H1 (cell line): ENCODE results near the gene ZYX. TPM values are rescaled to one million over a fixed set of nuclear protein-coding genes. Genes with fewer than 3 reads are reported as not detected.

Experiments
- CTCF ChIA-PET: fragments of 300-600 bp; sonication (Branson Sonifier 250); formaldehyde crosslinking; loops from one replicate; lab custom pipeline; 2021; ENCODE audit not compliant: partially characterized antibody; lab: Charles Lee
- POLR2A ChIA-PET: fragments of 300-600 bp; sonication (Branson Sonifier 250); formaldehyde crosslinking; loops from one replicate; lab custom pipeline; 2021; ENCODE audit warnings: inconsistent platforms; ENCODE audit not compliant: partially characterized antibody; lab: Charles Lee
- DNase-seq, 2 experiments: peaks; one replicate each; pipeline versions ENCODE4 v3.0.0 to v3.0.0-alpha.2; 2010 to 2022; ENCODE audit warnings: low spot score in 2 of 2, low read depth in 1 of 2, mixed read lengths in 1 of 2
- FAIRE-seq: peaks from 2 replicates; lab custom pipeline; 2011; peaks lifted over from hg19 to GRCh38; lab: Jason Lieb, UNC
- H2AFZ ChIP-seq: 2 replicates; pipeline ENCODE4 v1.8.1; 2012; ENCODE audit warnings: low read length, inconsistent platforms
- H2AK5ac ChIP-seq: 2 replicates; pipeline ENCODE4 v1.6.1; 2013; ENCODE audit warnings: low read depth, low read length
- H2BK120ac ChIP-seq: replicated peaks from 2 replicates; pipeline ENCODE3; 2013; ENCODE audit warnings: low read depth, low read length, inconsistent platforms
- H2BK12ac ChIP-seq: 2 replicates; pipeline ENCODE4 v1.6.1; 2013; ENCODE audit warnings: low read depth, low read length
- H2BK15ac ChIP-seq: 2 replicates; pipeline ENCODE4 v1.6.1; 2013; ENCODE audit warnings: low read length
- H2BK20ac ChIP-seq: 2 replicates; pipeline ENCODE4 v1.6.1; 2013; ENCODE audit warnings: low read length
- H2BK5ac ChIP-seq: 2 replicates; pipeline ENCODE4 v1.6.1; 2013; ENCODE audit warnings: low read depth, low read length
- H3K14ac ChIP-seq: 2 replicates; pipeline ENCODE4 v1.6.1; 2013; ENCODE audit warnings: inconsistent platforms; ENCODE audit not compliant: insufficient read length
- H3K18ac ChIP-seq: 2 replicates; pipeline ENCODE4 v1.6.1; 2013; ENCODE audit warnings: low read length; ENCODE audit errors: extremely low read depth
- H3K23ac ChIP-seq: 2 replicates; pipeline ENCODE4 v1.6.1; 2013; ENCODE audit warnings: inconsistent platforms; ENCODE audit not compliant: insufficient read length
- H3K23me2 ChIP-seq: 2 replicates; pipeline ENCODE4 v1.6.1; 2013; ENCODE audit warnings: low read depth, low read length
- H3K27ac ChIP-seq: 2 replicates; pipeline ENCODE4 v1.6.1; 2011; ENCODE audit warnings: low read depth, low read length, inconsistent platforms
- H3K27me3 ChIP-seq, 4 experiments: replicated peaks in 1 of 4; 1 replicate in 1 of 4; 2 replicates in 3 of 4; pipeline versions ENCODE4 v1.6.1 to v1.8.1; 2011 to 2013; ENCODE audit warnings: low read length in 3 of 4, mild to moderate bottlenecking in 3 of 4, inconsistent platforms in 2 of 4, mixed read lengths in 2 of 4, moderate library complexity in 1 of 4; ENCODE audit not compliant: control insufficient read depth in 3 of 4, insufficient read depth in 3 of 4; ENCODE audit errors: extremely low read depth in 1 of 4
- H3K36me3 ChIP-seq, 4 experiments: 2 replicates each; pipeline versions ENCODE4 v1.6.1 to v1.8.1; 2011 to 2013; ENCODE audit warnings: mild to moderate bottlenecking in 4 of 4, low read length in 3 of 4, moderate library complexity in 2 of 4, control low read depth in 1 of 4, inconsistent platforms in 1 of 4; ENCODE audit not compliant: insufficient read depth in 4 of 4, control insufficient read depth in 2 of 4
- H3K4ac ChIP-seq: replicated peaks from 2 replicates; pipeline ENCODE3; 2013; ENCODE audit warnings: low read length, low read depth, mixed read lengths, inconsistent platforms; ENCODE audit not compliant: insufficient read length
- H3K4me1 ChIP-seq, 4 experiments: replicated peaks in 1 of 4; 1 replicate in 1 of 4; 2 replicates in 3 of 4; pipeline versions ENCODE4 v1.6.1 to v1.8.1; 2011 to 2013; ENCODE audit warnings: low read length in 3 of 4, inconsistent platforms in 2 of 4, mixed read lengths in 1 of 4; ENCODE audit not compliant: insufficient read depth in 4 of 4, control insufficient read depth in 3 of 4
- H3K4me2 ChIP-seq, 2 experiments: 2 replicates each; pipeline versions ENCODE4 v1.6.1 to v1.8.1; 2011 to 2013; ENCODE audit warnings: low read depth in 2 of 2, low read length in 2 of 2, control low read depth in 1 of 2, inconsistent platforms in 1 of 2, mild to moderate bottlenecking in 1 of 2; ENCODE audit not compliant: insufficient read depth in 1 of 2
- H3K4me3 ChIP-seq, 4 experiments: fragments of 200-600, 300-600 bp in 1 of 4; sonication (generic), shearing (Covaris generic), sonication (Bioruptor Twin) in 1 of 4; 2 replicates each; pipeline versions ENCODE4 v1.5.1 to v1.8.1; 2011 to 2016; ENCODE audit warnings: low read length in 4 of 4, low read depth in 3 of 4, control low read depth in 2 of 4, inconsistent platforms in 2 of 4, mild to moderate bottlenecking in 2 of 4, mixed read lengths in 1 of 4, moderate library complexity in 1 of 4; ENCODE audit not compliant: insufficient read depth in 2 of 4; ENCODE audit errors: extremely low read depth in 1 of 4
- H3K56ac ChIP-seq: replicated peaks from 2 replicates; pipeline ENCODE3; 2013; ENCODE audit warnings: low read depth, mild to moderate bottlenecking, mixed read lengths, low read length, inconsistent platforms; ENCODE audit not compliant: insufficient read length
- H3K79me1 ChIP-seq: 2 replicates; pipeline ENCODE4 v1.6.1; 2013; ENCODE audit warnings: low read depth, low read length, control low read depth
- H3K79me2 ChIP-seq, 2 experiments: 2 replicates each; pipeline versions ENCODE4 v1.6.1 to v1.8.1; 2012 to 2013; ENCODE audit warnings: low read length in 2 of 2, mild to moderate bottlenecking in 2 of 2, inconsistent platforms in 1 of 2; ENCODE audit not compliant: insufficient read depth in 2 of 2, control insufficient read depth in 1 of 2
- H3K9ac ChIP-seq, 4 experiments: replicated peaks in 1 of 4; 1 replicate in 1 of 4; 2 replicates in 3 of 4; pipeline versions ENCODE4 v1.6.1 to v1.8.1; 2011 to 2013; ENCODE audit warnings: low read depth in 3 of 4, low read length in 3 of 4, control low read depth in 2 of 4, mild to moderate bottlenecking in 2 of 4, moderate library complexity in 2 of 4, inconsistent platforms in 1 of 4; ENCODE audit errors: extremely low read depth in 1 of 4
- H3K9me3 ChIP-seq, 2 experiments: 2 replicates each; pipeline versions ENCODE4 v1.6.1 to v1.8.1; 2012 to 2013; ENCODE audit warnings: mild to moderate bottlenecking in 2 of 2, moderate library complexity in 2 of 2, control low read depth in 1 of 2, inconsistent platforms in 1 of 2, low read depth in 1 of 2, low read length in 1 of 2, mixed read lengths in 1 of 2; ENCODE audit not compliant: insufficient read depth in 2 of 2
- H4K20me1 ChIP-seq, 2 experiments: replicated peaks in 1 of 2; 2 replicates each; pipeline versions ENCODE3 to v1.8.1; 2011 to 2013; ENCODE audit warnings: inconsistent platforms in 2 of 2, low read length in 2 of 2, mild to moderate bottlenecking in 1 of 2; ENCODE audit not compliant: insufficient read depth in 2 of 2, control insufficient read depth in 1 of 2
- H4K5ac ChIP-seq: 2 replicates; pipeline ENCODE4 v1.6.1; 2013; ENCODE audit warnings: low read length, low read depth, mixed read lengths, inconsistent platforms; ENCODE audit not compliant: insufficient read length
- H4K8ac ChIP-seq: 2 replicates; pipeline ENCODE4 v1.8.0; 2013; ENCODE audit warnings: mild to moderate bottlenecking, moderate library complexity, low read length, inconsistent platforms; ENCODE audit not compliant: insufficient read depth; ENCODE audit errors: extremely low read depth
- H4K91ac ChIP-seq: replicated peaks from 2 replicates; pipeline ENCODE3; 2013; ENCODE audit warnings: low read length, mixed read lengths, inconsistent platforms; ENCODE audit not compliant: insufficient read length
- ASH2L ChIP-seq: fragments of 200-600, 300-600 bp; sonication (generic); IDR thresholded peaks from one replicate; pipeline ENCODE4 v1.7.1; 2017; ENCODE audit warnings: low read length
- GABPA ChIP-seq: IDR thresholded peaks from 2 replicates; pipeline ENCODE4 v1.6.1; 2011; ENCODE audit warnings: mild to moderate bottlenecking, low read length, moderate library complexity, borderline replicate concordance; ENCODE audit not compliant: insufficient read depth
- NRF1 ChIP-seq: IDR thresholded peaks from 2 replicates; pipeline ENCODE4 v1.6.1; 2011; ENCODE audit warnings: mild to moderate bottlenecking, low read depth, low read length, improper control_type of control experiment
- POLR2A ChIP-seq, 2 experiments: IDR thresholded peaks; 1 replicate in 1 of 2; 2 replicates in 1 of 2; pipeline ENCODE4 v1.6.1; 2011; ENCODE audit warnings: low read depth in 2 of 2, low read length in 2 of 2, mild to moderate bottlenecking in 2 of 2; ENCODE audit errors: control extremely low read depth in 1 of 2
- POLR2AphosphoS5 ChIP-seq: IDR thresholded peaks from 2 replicates; pipeline ENCODE4 v1.6.1; 2011; ENCODE audit warnings: low read depth, low read length
- RXRA ChIP-seq: IDR thresholded peaks from 2 replicates; pipeline ENCODE4 v1.6.1; 2011; ENCODE audit warnings: low read depth, mild to moderate bottlenecking, low read length, moderate library complexity; ENCODE audit not compliant: insufficient read depth
- SUZ12 ChIP-seq: fragments of 200-600 bp; sonication (generic); IDR thresholded peaks from 2 replicates; pipeline ENCODE4 v1.6.1; 2012; ENCODE audit warnings: mild to moderate bottlenecking, inconsistent platforms, low read length, moderate library complexity, mixed read lengths
- WGBS, 2 experiments: shearing (Covaris generic) in 1 of 2; methylation state at CpG; one replicate each; pipeline versions ENCODE4 v1.1.6 to v1.1.7; 2013 to 2015; ENCODE audit warnings: low lambda C conversion rate in 2 of 2, mixed read lengths in 2 of 2, inconsistent platforms in 1 of 2, low coverage in 1 of 2, missing lambda C conversion rate in 1 of 2; ENCODE audit not compliant: insufficient replicate concordance in 2 of 2, insufficient coverage in 1 of 2, insufficient read length in 1 of 2; ENCODE audit errors: extremely low coverage in 1 of 2, missing lambda C conversion rate in 1 of 2; 5-methylcytosine and 5-hydroxymethylcytosine counted together
- polyA plus RNA-seq, 7 experiments: library from polyadenylated mRNA; depleted of rRNA in 3 of 7; stranded (reverse) in 5 of 7; unstranded in 2 of 7; fragments of >200 nt in 5 of 7; fragments of 200-250 nt in 2 of 7; gene quantifications; 1 replicate in 5 of 7; 2 replicates in 1 of 7; 4 replicates in 1 of 7; pipeline versions ENCODE4 v1.2.1 to v1.2.3, GENCODE V29; 2011 to 2013; ENCODE audit warnings: missing spikeins in 2 of 7, mixed read lengths in 2 of 7
- total RNA-seq: library from RNA; stranded (reverse); fragmentation: NEBNext Ultra II Directional; extraction: Animal tissue kit (Norgen Biotek cat#: 25700); gene quantifications from 2 replicates; pipeline ENCODE4 v1.2.1, GENCODE V29; 2021

ZYX gene
- total and polyA plus RNA-seq, 2 of the 8 experiments (the other 6 are each of a cell fraction or from before 2014, with no cell fraction given) = 40.6 to 159 TPM

DNA sequence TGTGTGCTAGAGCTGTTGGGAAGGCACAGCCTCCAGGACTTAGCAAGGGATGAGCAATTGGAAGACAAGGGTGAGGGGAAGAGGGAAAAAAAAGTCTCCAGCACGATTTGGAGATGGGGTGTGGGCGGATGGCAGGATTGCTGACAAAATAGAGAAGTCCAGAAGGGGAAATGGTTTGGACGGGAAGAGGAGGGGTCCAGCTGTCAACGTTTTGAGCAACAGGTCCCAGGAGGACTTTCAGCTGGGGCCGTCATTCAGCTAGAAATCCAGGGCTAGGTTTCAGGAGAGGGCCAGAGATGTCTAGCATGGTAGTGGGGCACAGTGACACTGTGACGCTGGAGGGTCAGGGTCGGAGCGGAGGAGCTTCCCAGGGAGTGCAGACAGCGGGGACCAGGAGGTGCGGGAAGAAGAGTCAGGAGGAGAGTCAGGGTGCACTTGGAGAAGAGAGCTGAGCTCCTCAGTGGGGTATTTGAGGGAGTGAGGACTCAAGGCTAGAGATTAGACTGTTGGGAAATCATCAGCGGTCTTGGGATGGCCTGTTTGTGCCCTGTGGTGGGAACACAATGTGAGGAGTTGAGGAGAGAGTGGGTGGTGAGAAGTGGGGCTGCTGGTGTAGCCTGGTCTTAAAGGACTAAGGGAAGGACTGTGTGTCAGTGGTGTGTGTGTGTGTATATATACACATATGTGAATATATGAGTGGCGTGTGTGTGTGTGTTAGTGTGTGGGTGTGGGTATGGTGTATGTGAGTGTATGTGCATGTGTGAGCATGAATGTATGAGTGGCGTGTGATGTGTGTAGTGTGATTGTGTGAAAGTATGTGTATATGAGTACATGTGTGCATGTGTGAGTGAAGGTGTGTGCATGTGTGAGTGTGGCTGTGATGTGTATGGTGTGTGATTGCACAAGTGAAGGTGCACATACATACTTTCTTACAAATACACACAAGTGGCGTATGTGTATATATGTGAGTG, 3.8 kb downstream of the ZYX start:
- Histone ChIP-seq H2AFZ (no peak overlapping the region), H3K9me3 (no peaks in the 10 kb centered on the region), H3K79me1 (peaks cover 30% of the 10 kb centered on the region)
- TF ChIP-seq ASH2L = no peak
- no peak for TF ChIP-seq RXRA
- no peak for TF ChIP-seq NRF1
- TF ChIP-seq POLR2AphosphoS5 = peak; percentile 81; the same call in 1 of the 2 replicates
- peak in 1 of 2 experiments; percentile 16; a peak in 1 of 3 replicates for TF ChIP-seq POLR2A (IDR thresholded peaks at IDR 0.05; ENCODE audit: control extremely low read depth in 1 of 2, low read depth in 2 of 2, low read length in 2 of 2)
- no peak for TF ChIP-seq GABPA
- no peak for TF ChIP-seq SUZ12
- TF ChIP-seq, all 59 proteins: peak for 2
- Histone ChIP-seq H3K4me2 (peak overlapping the region in 1 of 2 experiments; percentile 25; a peak in 1 of 4 replicates), H3K27me3 (no peaks in the 10 kb centered on the region), H3K14ac (no peak overlapping the region), H4K91ac (no peak overlapping the region), H3K23ac (no peak overlapping the region), H4K20me1 (peaks cover 35 to 50% of the 10 kb centered on the region in 2 experiments), H4K8ac (no peak overlapping the region), H3K18ac (no peak overlapping the region), H3K4me3 (no peak overlapping the region), H3K9ac (no peak overlapping the region; a peak in 1 of 7 replicates), H2AK5ac (peak overlapping the region; percentile 98; the same call in 1 of the 2 replicates), H2BK120ac (no peak overlapping the region), H3K27ac (peak overlapping the region; percentile 47; the same call in 1 of the 2 replicates), H3K36me3 (peaks cover 20 to 53% (median 27%) of the 10 kb centered on the region in 4 experiments), H3K23me2 (peaks cover 8% of the 10 kb centered on the region; the same call in 1 of the 2 replicates), H3K79me2 (peaks cover 3 to 49% of the 10 kb centered on the region in 2 experiments; a peak in 3 of 4 replicates), H4K5ac (no peak overlapping the region), H2BK5ac (peak overlapping the region; percentile 44; the same call in 1 of the 2 replicates), H2BK20ac (no peak overlapping the region), H3K4me1 (peaks cover 2 to 18% (median 4%) of the 10 kb centered on the region in 4 experiments; a peak in 6 of 7 replicates), H2BK12ac (0 out of 2 replicates have a peak overlapping the region, but pooled peaks have one; percentile 39), H3K56ac (no peak overlapping the region), H3K4ac (no peak overlapping the region), H2BK15ac (0 out of 2 replicates have a peak overlapping the region, but pooled peaks have one; percentile 72)
- CTCF ChIA-PET = interaction anchor here (0.7 to 17.5 kb wide), 17 partner anchors 12 to 122 kb away, joined by 3 to 359 read pairs (median 5); partner anchors contain the start of genes EPHA1 and GSTK1
- WGBS, 2 experiments = 89 to 100% methylated on average over 2 to 14 of the region's 14 CpGs
- POLR2A ChIA-PET = interaction anchor here (0.8 to 19.0 kb wide), 12 partner anchors 15 to 69 kb away, joined by 3 to 518 read pairs (median 4); partner anchors contain the start of genes CLCN1, EPHA1 and FAM131B
- FAIRE-seq (no peak), DNase-seq (no peak)
